Activated CD4-positive, alpha-beta T cell treated with anti-CD3 and anti-CD28 coated beads, Interleukin-2, amount 50 U/mL, for 1 hour (primary cell): ENCODE measurements around the gene NAMPT.

Experiments
- DNase-seq: peaks from one replicate; pipeline ENCODE4 v3.0.0-alpha.2; 2020

The NAMPT gene

GRCh38 chr7:106270122-106270977, 14.4 kb downstream of the NAMPT start:
- DNase-seq: no peak

GRCh38 chr7:106269254-106269961, 15.4 kb downstream of the NAMPT start:
- no peak for DNase-seq

- no peak for DNase-seq
These were observed 19.6 kb downstream of the NAMPT start for GRCh38 chr7:106265133-106265532.

GRCh38 chr7:106262221-106262881, 22.4 kb downstream of the NAMPT start:
- DNase-seq: no peak

- no peak for DNase-seq
These were observed 24.6 kb downstream of the NAMPT start for GRCh38 chr7:106260136-106260561.

- DNase-seq: no peak
These were observed 26.0 kb downstream of the NAMPT start for GRCh38 chr7:106258789-106259188.

GRCh38 chr7:106257752-106258151, 27.0 kb downstream of the NAMPT start:
- DNase-seq: no peak

- DNase-seq: no peak
These were observed 28.6 kb downstream of the NAMPT start for GRCh38 chr7:106256144-106256543.

- no peak for DNase-seq
These were observed 29.5 kb downstream of the NAMPT start for GRCh38 chr7:106255246-106255645.

GRCh38 chr7:106254525-106255116, 30.2 kb downstream of the NAMPT start:
- DNase-seq: no peak

- DNase-seq: no peak
These were observed 32.2 kb downstream of the NAMPT start for GRCh38 chr7:106252568-106252967.

- DNase-seq: no peak
These were observed 35.3 kb downstream of the NAMPT start for GRCh38 chr7:106249488-106249887.

GRCh38 chr7:106248600-106248999, 36.2 kb downstream of the NAMPT start:
- DNase-seq: no peak

GRCh38 chr7:106247841-106248240, 36.9 kb downstream of the NAMPT start:
- no peak for DNase-seq

GRCh38 chr7:106246902-106247711, 37.7 kb downstream of the NAMPT start:
- no peak for DNase-seq

- no peak for DNase-seq
These were observed 40.9 kb downstream of the NAMPT start for GRCh38 chr7:106243893-106244292.

GRCh38 chr7:106239406-106239805, 45.4 kb downstream of the NAMPT start:
- DNase-seq: no peak

- no peak for DNase-seq
These were observed 46.0 kb downstream of the NAMPT start for GRCh38 chr7:106238830-106239229.

- no peak for DNase-seq
These were observed 48.7 kb downstream of the NAMPT start for GRCh38 chr7:106236065-106236464.

- no peak for DNase-seq
These were observed 50.4 kb downstream of the NAMPT start for GRCh38 chr7:106234425-106234824.

- DNase-seq: no peak
These were observed 52.8 kb downstream of the NAMPT start for GRCh38 chr7:106231856-106232490.

- DNase-seq: no peak
These were observed 58.9 kb downstream of the NAMPT start for GRCh38 chr7:106225856-106226255.
